ENCODE measurements around the gene FUZ. TPM values are rescaled to one million over a fixed set of nuclear protein-coding genes. Genes with fewer than 3 reads are reported as not detected.
"Not testable (repeated sequence)": the region's sequence is repeated elsewhere in the genome, so short reads cannot be mapped to it uniquely, and the experiment has no call there.

Gene FUZ
- polyA plus RNA-seq, 6 donors from 2014 or later = 4.7 to 8.4 (median 5.7) TPM

DNA sequence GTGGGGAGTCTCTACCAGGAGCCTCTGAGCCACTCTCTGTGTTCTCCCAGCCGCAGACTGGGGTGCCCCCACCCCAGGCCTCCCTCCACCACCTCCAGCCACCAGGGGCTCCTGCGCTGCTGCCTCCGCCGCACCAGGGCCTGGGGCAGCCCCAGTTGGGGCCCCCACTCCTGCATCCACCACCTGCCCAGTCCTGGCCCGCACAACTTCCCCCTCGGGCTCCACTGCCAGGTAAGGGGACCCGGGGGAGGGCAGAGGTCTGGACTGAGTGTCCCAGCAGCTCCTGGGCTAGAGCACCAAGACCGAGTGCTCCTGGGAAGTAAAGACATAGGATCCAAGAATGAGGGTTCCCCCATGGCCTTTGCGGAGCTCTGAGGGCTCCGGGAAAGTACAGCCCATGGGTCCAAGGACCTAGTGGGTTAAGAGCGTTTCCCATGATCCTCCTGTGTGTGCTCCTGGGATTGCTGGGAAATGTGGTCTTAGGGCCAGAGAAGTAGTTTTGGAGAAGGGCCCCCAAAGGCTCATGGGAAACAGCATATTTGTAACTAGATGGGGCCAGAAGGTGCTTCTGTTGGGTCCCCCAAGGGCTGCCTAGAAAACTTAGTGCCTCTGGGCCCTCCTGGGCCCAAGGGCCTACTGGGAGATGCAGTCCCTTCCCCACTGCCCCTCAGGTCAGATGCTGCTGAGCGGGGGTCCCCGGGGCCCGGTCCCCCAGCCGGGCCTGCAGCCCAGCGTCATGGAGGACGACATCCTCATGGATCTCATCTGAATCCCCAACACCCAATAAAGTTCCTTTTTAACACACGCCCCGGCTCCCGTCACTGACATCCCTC is 23.3 kb upstream of the FUZ start:
- ATAC-seq (ENCODE audit: low read depth in 2 of 2) (no peak), DNase-seq (no peak)
- peaks cover 18 to 39% of the 10 kb centered on the region in 2 donors for H3K36me3 Mint-ChIP-seq
- no peaks in the 10 kb centered on the region for H3K9me3 Mint-ChIP-seq
- no peak overlapping the region for H3K4me3 Mint-ChIP-seq
- peak overlapping the region in 3 of 6 donors; percentile 54 to 77 (median 75) for H3K27ac Mint-ChIP-seq
- H3K4me1 Mint-ChIP-seq = peaks cover 6 to 18% (median 16%) of the 10 kb centered on the region in 3 donors
- no peaks in the 10 kb centered on the region for H3K27me3 Mint-ChIP-seq

DNA sequence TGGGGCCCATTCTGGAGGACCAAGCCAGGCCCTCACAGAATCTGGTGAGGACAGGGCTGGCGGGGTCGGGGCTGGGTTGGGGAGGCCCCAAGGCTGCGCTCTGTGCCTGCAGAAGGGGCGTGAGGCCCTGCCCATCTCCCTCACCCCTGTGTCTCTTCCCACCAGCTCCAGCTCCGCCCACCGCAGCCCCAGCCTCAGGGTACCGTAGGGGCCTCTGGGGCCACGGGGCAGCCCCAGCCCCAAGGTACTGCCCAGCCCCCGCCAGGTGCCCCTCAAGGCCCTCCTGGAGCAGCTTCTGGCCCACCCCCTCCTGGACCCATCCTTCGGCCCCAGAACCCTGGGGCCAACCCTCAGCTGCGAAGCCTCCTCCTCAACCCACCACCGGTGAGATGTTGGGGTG is 22.5 kb upstream of the FUZ start:
- DNase-seq (no peak), ATAC-seq (ENCODE audit: low read depth in 2 of 2) (no peak)
- Mint-ChIP-seq H3K4me3 (no peak overlapping the region), H3K27ac (no peak overlapping the region), H3K36me3 (peaks cover 18 to 39% of the 10 kb centered on the region in 2 donors), H3K27me3 (no peaks in the 10 kb centered on the region), H3K9me3 (no peaks in the 10 kb centered on the region), H3K4me1 (peaks cover 6 to 15% (median 13%) of the 10 kb centered on the region in 3 donors)

DNA sequence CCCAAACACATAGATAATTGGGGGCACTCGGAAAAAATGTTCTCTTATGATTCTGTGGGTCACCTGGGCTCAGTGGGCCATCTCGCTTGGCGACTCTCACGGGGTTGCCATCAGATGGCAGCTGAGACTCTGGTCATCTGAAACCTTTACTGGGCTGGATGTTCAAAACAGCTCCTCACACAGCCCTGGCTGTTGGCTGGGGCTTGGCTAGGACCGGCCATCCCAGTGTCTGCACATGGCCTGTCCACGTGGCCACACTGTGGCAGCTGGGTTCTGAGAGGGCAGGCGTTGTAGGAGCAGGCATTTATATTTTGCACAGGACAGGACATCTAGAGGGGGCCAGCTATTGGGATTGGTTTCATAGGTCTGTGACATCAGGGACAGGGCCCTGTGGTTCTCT is 20.5 kb upstream of the FUZ start:
- peak overlapping the region in 1 of 8 donors; percentile 56 for H3K4me3 Mint-ChIP-seq
- ATAC-seq (ENCODE audit: low read depth in 2 of 2) = no peak
- peaks cover 6 to 15% (median 9%) of the 10 kb centered on the region in 3 donors for H3K4me1 Mint-ChIP-seq
- H3K9me3 Mint-ChIP-seq = no peaks in the 10 kb centered on the region
- no peak overlapping the region for H3K27ac Mint-ChIP-seq
- peaks cover 12 to 33% of the 10 kb centered on the region in 2 donors for H3K36me3 Mint-ChIP-seq
- H3K27me3 Mint-ChIP-seq = no peaks in the 10 kb centered on the region
- DNase-seq = no peak

DNA sequence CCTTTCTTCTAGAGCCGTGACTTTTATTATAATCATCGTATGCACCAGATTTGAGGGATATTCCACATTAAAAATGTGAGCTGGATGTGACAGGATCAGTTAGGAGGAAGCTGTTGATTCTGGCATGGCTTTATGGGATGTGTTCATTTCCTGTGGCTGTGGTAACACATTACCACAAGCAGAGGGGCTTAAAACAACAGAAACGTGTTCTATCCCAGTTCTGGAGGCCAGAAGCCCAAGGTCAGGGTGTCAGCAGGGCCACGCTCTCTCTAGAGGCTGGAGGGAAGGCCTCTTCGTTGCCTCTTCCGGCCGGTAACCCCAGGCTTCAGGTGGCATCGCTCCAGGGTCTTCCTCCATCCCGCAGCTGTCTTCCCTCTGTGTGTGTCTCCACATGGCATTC is 19.5 kb upstream of the FUZ start:
- no peaks in the 10 kb centered on the region for H3K9me3 Mint-ChIP-seq
- no peak overlapping the region for H3K4me3 Mint-ChIP-seq
- H3K27ac Mint-ChIP-seq = peak overlapping the region in 2 of 6 donors; percentile 47 to 84
- ATAC-seq (ENCODE audit: low read depth in 2 of 2) (no peak), DNase-seq (no peak)
- peaks cover 6 to 12% (median 8%) of the 10 kb centered on the region in 3 donors for H3K4me1 Mint-ChIP-seq
- H3K36me3 Mint-ChIP-seq = peaks cover 4 to 23% of the 10 kb centered on the region in 2 donors
- H3K27me3 Mint-ChIP-seq = no peaks in the 10 kb centered on the region

DNA sequence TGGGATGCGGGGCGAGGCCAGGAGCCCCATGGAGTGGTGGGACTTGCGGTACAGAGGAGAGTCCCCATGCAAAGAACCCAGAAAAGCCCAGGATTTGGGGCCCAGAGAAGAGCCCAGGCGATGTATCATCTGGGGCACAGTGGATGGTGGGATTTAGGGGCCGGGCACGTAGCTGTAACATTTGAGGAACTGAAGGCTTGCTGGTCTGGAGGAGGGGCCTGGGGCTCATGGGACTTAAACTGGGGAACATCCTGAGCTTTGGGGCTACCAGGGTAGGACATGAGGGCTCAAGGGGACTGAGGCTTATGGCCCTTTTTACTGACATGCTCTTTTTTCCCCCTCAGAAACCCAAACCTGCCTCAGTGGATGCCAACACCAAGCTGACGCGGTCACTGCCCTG is 18.5 kb upstream of the FUZ start:
- DNase-seq (no peak), ATAC-seq (ENCODE audit: low read depth in 2 of 2) (no peak)
- H3K4me3 Mint-ChIP-seq = no peak overlapping the region
- peaks cover 11 to 16% (median 15%) of the 10 kb centered on the region in 3 donors for H3K4me1 Mint-ChIP-seq
- no peaks in the 10 kb centered on the region for H3K9me3 Mint-ChIP-seq
- peaks cover 0 to 15% of the 10 kb centered on the region in 2 donors for H3K36me3 Mint-ChIP-seq
- no peaks in the 10 kb centered on the region for H3K27me3 Mint-ChIP-seq
- peak overlapping the region in 1 of 6 donors; percentile 32 for H3K27ac Mint-ChIP-seq

DNA sequence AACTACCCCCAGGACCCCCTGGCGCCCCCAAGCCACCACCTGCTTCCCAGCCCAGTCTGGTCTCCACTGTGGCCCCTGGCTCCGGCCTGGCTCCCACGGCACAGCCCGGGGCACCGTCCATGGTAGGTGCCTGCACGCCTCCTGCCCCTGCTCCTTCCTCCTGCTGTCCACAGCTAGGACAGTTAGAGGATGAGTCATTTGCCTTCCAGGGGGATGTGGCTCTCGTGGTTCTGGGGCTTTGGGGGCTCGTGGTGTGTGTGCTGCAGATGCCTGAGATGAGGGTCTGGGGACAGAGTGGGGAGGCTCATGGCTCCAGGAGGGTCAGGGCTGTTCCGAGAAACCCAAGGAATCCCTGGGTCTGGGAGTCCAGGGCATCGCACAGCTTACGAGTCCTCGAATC is 17.7 kb upstream of the FUZ start:
- H3K9me3 Mint-ChIP-seq = no peaks in the 10 kb centered on the region
- H3K36me3 Mint-ChIP-seq = peaks cover 0 to 15% of the 10 kb centered on the region in 2 donors
- no peak overlapping the region for H3K27ac Mint-ChIP-seq
- peaks cover 13 to 21% (median 18%) of the 10 kb centered on the region in 3 donors for H3K4me1 Mint-ChIP-seq
- no peak overlapping the region for H3K4me3 Mint-ChIP-seq
- ATAC-seq (ENCODE audit: low read depth in 2 of 2) (no peak), DNase-seq (no peak)
- no peaks in the 10 kb centered on the region for H3K27me3 Mint-ChIP-seq

DNA sequence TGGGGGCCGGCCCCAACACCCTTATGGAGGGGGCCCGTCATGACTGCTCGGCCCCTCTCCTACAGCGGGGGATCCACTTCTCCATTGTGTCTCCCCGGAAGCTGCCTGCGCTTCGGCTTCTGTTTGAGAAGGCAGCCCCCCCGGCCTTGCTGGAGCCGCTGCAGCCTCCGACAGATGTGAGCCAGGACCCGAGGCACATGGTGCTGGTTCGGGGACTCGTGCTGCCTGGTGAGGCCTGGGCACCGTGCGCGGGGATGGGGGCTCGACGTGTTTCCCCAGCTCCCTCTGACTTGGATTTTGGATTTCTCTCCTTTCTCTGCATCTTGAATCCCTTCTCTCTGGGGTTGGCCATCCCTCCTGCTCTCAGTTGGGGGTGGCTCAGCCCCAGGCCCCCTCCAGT is 16.6 kb upstream of the FUZ start:
- Mint-ChIP-seq H3K9me3 (no peaks in the 10 kb centered on the region), H3K4me1 (peaks cover 13 to 22% (median 18%) of the 10 kb centered on the region in 3 donors), H3K36me3 (peaks cover 0 to 12% of the 10 kb centered on the region in 2 donors), H3K27me3 (no peaks in the 10 kb centered on the region), H3K27ac (no peak overlapping the region), H3K4me3 (no peak overlapping the region)
- DNase-seq = no peak
- no peak for ATAC-seq (ENCODE audit: low read depth in 2 of 2)

DNA sequence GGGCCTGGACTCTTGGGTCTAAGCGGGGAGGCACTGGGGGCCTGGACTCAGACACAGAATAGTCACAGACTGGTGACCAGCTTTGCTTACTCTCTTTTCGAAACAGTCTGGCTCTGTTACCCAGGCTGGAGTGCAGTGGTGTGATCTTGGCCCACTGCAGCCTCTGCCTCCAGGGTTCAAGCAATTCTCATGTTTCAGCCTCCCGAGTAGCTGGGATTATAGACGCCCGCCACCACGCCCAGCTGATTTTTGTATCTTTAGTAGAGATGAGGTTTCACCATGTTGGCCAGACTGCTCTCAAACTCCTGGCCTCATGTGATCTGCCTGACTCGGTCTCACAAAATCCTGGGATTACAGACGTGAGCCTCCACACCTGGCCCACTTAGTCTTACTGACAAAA is 16.1 kb upstream of the FUZ start:
- Mint-ChIP-seq H3K4me3 (peak overlapping the region in 1 of 8 donors; percentile 24), H3K27me3 (no peaks in the 10 kb centered on the region), H3K9me3 (no peaks in the 10 kb centered on the region), H3K4me1 (peaks cover 13 to 25% (median 14%) of the 10 kb centered on the region in 3 donors), H3K36me3 (peaks cover 0 to 8% of the 10 kb centered on the region in 2 donors), H3K27ac (peak overlapping the region in 2 of 6 donors; percentile 20 to 38)
- DNase-seq = no peak
- no peak for ATAC-seq (ENCODE audit: low read depth in 2 of 2)

DNA sequence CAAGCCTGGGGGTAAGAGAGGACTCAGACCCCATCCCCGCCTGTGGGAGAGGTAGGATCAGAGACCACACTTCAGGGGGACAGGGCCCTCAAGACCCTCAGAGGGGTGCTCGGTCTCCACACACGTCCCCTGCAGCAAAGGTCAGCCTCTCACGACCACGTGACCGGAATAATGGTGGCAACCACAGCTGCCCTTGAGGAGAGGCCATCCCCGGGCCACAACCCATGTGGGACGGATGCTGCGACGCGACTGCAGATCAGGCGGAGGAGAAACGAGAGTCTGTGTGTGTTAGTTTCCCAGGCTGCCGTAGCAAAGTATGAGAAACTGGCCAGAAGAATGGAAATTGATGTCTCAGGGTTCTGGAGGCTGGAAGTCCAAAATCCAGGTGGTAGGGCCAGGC is 13.9 kb upstream of the FUZ start:
- no peak for DNase-seq
- Mint-ChIP-seq H3K36me3 (peaks cover 7 to 8% of the 10 kb centered on the region in 2 donors), H3K4me3 (peak overlapping the region in 1 of 8 donors; percentile 44), H3K9me3 (no peaks in the 10 kb centered on the region), H3K27me3 (no peaks in the 10 kb centered on the region), H3K4me1 (peaks cover 19 to 33% (median 20%) of the 10 kb centered on the region in 3 donors), H3K27ac (no peak overlapping the region)
- ATAC-seq (ENCODE audit: low read depth in 2 of 2) = no peak

DNA sequence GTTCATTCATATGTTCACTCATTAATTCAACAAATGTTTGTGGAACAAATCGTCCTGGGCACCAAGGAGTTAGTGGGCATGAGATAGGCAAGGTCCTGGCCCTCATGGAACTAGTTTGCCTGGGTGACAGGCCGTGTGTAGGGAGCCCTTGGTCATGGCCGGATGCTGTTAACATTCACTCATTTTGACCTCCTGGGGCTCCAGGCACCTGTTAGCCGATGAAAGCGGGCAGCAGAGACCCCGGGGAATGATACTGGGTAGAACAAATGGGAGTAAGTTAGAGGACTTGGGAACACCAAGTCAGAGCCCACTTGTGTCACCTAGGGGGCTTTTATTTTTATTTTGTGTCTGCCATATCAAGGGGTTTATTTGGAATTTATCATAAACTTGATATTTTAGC is 11.6 kb upstream of the FUZ start:
- Mint-ChIP-seq H3K36me3 (peaks cover 6 to 7% of the 10 kb centered on the region in 2 donors), H3K9me3 (no peaks in the 10 kb centered on the region), H3K4me1 (peaks cover 20 to 45% (median 24%) of the 10 kb centered on the region in 3 donors), H3K27ac (no peak overlapping the region), H3K27me3 (no peaks in the 10 kb centered on the region), H3K4me3 (no peak overlapping the region)
- DNase-seq (no peak), ATAC-seq (ENCODE audit: low read depth in 2 of 2) (no peak)

DNA sequence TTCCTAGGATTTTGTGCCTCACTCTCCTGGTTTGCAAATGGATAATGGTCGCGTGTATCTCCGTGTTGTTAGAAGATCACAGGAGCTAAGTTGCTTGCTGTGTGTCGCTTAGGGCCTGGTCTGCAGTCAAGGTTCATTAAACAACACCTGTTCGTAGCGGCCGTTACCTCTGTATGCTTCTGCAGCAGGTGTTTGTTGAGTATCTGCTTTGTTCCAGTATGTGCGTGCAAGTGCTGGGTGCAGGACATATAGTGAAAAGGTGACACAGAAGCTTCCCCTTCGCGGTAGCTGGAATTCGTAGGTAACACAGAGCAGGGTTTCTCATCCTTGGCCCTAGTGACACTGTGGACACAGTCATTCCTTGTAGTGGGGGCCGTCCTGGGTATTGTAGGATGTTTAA is 10.4 kb upstream of the FUZ start:
- Mint-ChIP-seq H3K36me3 (peaks cover 6 to 7% of the 10 kb centered on the region in 2 donors), H3K27me3 (no peaks in the 10 kb centered on the region), H3K4me3 (peak overlapping the region in 1 of 8 donors; percentile 53), H3K4me1 (peaks cover 27 to 53% (median 36%) of the 10 kb centered on the region in 3 donors), H3K9me3 (no peaks in the 10 kb centered on the region), H3K27ac (no peak overlapping the region)
- DNase-seq = no peak
- peak in 1 of 2 donors; percentile 43 for ATAC-seq (ENCODE audit: low read depth in 2 of 2)

DNA sequence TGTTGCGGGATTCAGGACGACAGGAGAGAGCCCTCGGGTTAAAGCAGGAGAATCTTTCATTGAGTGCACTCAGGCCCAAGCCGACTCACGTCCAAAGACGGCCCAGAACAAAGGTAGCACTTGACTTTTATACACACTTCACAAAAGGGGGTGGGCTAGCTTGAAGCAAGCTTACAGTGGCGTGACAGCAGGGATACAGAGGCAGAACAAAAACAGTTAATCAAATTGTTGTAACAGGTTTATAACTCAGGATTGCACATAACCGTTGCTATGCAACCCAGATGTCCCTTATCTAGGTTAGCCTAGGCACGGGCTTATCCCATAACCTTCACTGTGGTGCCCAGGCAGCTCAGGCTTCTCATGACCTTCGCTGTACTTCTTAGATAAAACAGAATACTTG is 7.0 kb upstream of the FUZ start:
- H3K4me1 Mint-ChIP-seq = peaks cover 27 to 44% (median 35%) of the 10 kb centered on the region in 3 donors
- H3K9me3 Mint-ChIP-seq = no peaks in the 10 kb centered on the region
- no peaks in the 10 kb centered on the region for H3K27me3 Mint-ChIP-seq
- DNase-seq (no peak), ATAC-seq (ENCODE audit: low read depth in 2 of 2) (no peak)
- H3K27ac Mint-ChIP-seq = peak overlapping the region in 1 of 6 donors; percentile 100
- H3K4me3 Mint-ChIP-seq = peak overlapping the region in 5 of 8 donors; percentile 49 to 100 (median 91)
- H3K36me3 Mint-ChIP-seq = peaks cover 6 to 7% of the 10 kb centered on the region in 2 donors

DNA sequence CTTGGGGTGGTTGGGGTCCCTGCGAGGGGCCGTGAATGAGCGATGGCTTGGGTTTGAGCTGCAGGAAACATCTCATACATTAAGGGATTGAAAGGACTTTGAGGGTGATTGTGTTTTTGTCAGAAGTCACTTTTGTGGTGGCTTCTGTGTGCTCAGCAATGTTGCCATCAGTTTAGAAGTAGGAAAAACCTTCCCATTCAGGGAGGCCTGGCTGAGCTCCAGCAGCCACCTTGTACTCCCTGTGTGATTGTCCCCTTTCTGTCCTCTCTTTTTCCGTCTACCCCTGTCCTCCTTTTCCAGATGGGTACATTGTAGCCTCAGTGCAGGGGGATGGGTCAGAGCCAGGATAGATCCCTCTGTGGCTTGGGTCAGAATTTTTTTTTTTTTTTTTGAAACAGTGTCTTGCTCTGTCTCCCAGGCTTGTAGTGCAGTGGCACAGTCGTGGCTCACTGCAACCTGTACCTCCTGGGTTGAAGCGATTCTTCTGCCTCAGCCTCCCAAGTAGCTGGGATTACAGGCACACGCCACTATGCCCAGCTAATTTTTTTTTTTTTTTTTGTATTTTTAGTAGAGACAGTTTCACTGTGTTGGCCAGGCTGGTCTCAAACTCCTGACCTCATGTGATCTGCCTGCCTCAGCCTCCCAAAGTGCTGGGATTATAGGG is 6.5 kb upstream of the FUZ start:
- H3K27ac Mint-ChIP-seq = peak overlapping the region; percentile 67 to 100 (median 95)

More for the DNA sequence above, 6.5 kb upstream of the FUZ start:
- peak overlapping the region; percentile 91 to 100 (median 100) for H3K4me3 Mint-ChIP-seq
- not testable (repeated sequence) for H3K27me3 Mint-ChIP-seq; H3K9me3 Mint-ChIP-seq; H3K36me3 Mint-ChIP-seq; DNase-seq; ATAC-seq (ENCODE audit: low read depth in 2 of 2)
- H3K4me1 Mint-ChIP-seq = peaks cover 27 to 43% (median 35%) of the 10 kb centered on the region in 3 donors

Data from naive B cell (primary cell).